ENCODE data around the gene HPSE2.

GRCh38 chr10:98486421-98486820 lies 749.2 kb downstream of the HPSE2 start:
- TF ChIP-seq, protein P1, sequence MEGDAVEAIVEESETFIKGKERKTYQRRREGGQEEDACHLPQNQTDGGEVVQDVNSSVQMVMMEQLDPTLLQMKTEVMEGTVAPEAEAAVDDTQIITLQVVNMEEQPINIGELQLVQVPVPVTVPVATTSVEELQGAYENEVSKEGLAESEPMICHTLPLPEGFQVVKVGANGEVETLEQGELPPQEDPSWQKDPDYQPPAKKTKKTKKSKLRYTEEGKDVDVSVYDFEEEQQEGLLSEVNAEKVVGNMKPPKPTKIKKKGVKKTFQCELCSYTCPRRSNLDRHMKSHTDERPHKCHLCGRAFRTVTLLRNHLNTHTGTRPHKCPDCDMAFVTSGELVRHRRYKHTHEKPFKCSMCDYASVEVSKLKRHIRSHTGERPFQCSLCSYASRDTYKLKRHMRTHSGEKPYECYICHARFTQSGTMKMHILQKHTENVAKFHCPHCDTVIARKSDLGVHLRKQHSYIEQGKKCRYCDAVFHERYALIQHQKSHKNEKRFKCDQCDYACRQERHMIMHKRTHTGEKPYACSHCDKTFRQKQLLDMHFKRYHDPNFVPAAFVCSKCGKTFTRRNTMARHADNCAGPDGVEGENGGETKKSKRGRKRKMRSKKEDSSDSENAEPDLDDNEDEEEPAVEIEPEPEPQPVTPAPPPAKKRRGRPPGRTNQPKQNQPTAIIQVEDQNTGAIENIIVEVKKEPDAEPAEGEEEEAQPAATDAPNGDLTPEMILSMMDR (IDR thresholded peaks at IDR 0.05), result no peak
- TF ChIP-seq EP300 (IDR thresholded peaks at IDR 0.05) (no peak), POLR2AphosphoS5 (IDR thresholded peaks at IDR 0.05) (no peak)

Measured in sigmoid colon (tissue), 4 donors.